A172 (cell line): ENCODE data around the gene OPTC. TPM values are rescaled to one million over a fixed set of nuclear protein-coding genes. Genes with fewer than 3 reads are reported as not detected.

Experiments
- DNase-seq: peaks from one replicate; pipeline ENCODE4 v3.0.0-alpha.2; 2015; ENCODE audit warnings: low spot score
- total RNA-seq: library from RNA; depleted of rRNA; stranded (reverse); fragments of >200 nt; shearing (Covaris generic); gene quantifications from 2 replicates; pipeline ENCODE4 v1.2.3, GENCODE V29; 2014; rRNA removed

Gene OPTC
- total RNA-seq, 1 experiment from 2014 or later, result not detected

DNA sequence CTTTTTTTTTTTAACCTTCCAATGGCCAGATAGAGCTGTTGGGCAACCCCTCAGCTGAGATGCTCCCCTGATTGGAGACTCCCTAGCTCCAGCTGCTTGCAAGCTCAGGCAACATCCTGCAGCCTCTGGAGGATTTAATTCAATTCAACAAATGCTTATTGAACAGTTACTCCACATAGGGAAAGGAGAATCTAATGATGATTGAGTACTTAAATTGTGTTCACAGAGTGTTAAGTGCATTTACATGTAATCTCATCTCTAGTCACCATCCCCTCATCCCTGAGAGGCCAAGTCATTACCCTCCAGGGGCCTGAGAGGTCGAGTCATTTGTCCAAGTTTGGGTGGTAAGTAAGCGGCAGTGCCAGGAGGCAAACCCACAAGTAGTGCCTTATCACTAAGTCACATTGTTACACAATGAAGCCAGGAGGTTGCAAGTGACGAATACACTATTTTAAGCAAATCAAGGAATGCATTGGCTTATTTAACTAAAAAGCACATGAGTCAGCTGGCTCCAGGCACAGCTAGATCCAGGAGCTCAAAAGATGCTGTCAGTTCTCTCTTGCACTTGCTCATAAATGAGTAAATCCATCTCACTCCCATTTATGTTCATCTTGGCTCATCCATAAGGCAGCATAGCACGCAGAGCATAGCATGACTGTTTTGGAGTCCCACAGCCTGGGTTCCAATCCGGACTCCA is 64.3 kb downstream of the OPTC start:
- peak; percentile 99 for DNase-seq

Other genes with a start within 250 kb of the OPTC start
- 11.3 and 13.2 TPM in 2 replicates for gene BTG2, start 188.6 kb upstream of the OPTC start, total RNA-seq
- not detected in 2 replicates for gene FMOD, start 143.0 kb upstream of the OPTC start, total RNA-seq
- 0.07 TPM in 1 of 2 replicates, not detected in the other for gene PRELP, start 18.3 kb upstream of the OPTC start, total RNA-seq
- gene ATP2B4, start 132.7 kb downstream of the OPTC start, total RNA-seq, result 41.9 and 44.6 TPM in 2 replicates